Testis (tissue), 2 donors: ENCODE measurements around the gene RNU6-1.

Experiments used
- CTCF ChIP-seq, 3 experiments: fragments of 450-650 bp in 2 of 3; fragments of 200-600 bp in 1 of 3; sonication (generic) in 1 of 3; IDR thresholded peaks; one replicate each; pipeline ENCODE4 v1.5.1; 2016 to 2019; ENCODE audit warnings: antibody characterized with exemption in 3 of 3, mild to moderate bottlenecking in 2 of 3, moderate library complexity in 1 of 3
- POLR2A ChIP-seq: fragments of 450-650 bp; IDR thresholded peaks from one replicate; pipeline ENCODE4 v1.6.1; 2017; ENCODE audit warnings: antibody characterized with exemption, mild to moderate bottlenecking, moderate library complexity

GRCh38 chr15:67879440-67880129, 39.7 kb upstream of the RNU6-1 start:
- TF ChIP-seq CTCF (IDR thresholded peaks at IDR 0.05): no peak
- no peak for TF ChIP-seq POLR2A
